Ascending aorta (tissue), 2 donors: ENCODE data around the gene SAMD10. TPM values are rescaled to one million over a fixed set of nuclear protein-coding genes. Genes with fewer than 3 reads are reported as not detected.
"Not testable (repeated sequence)": the region's sequence is repeated elsewhere in the genome, so short reads cannot be mapped to it uniquely, and the experiment has no call there.

Source experiments
- DNase-seq, 2 donors: peaks; one replicate each; pipeline ENCODE4 v3.0.0-alpha.2; 2019; ENCODE audit warnings: low spot score in 2 of 2
- H3K27ac ChIP-seq, 2 donors: fragments of 200-600 bp; sonication (generic); one replicate each; pipeline ENCODE4 v1.5.1; 2016 to 2017; ENCODE audit warnings: mild to moderate bottlenecking in 1 of 2
- H3K27me3 ChIP-seq: fragments of 200-600 bp; sonication (generic); one replicate; pipeline ENCODE4 v1.5.1; 2017
- H3K36me3 ChIP-seq, 2 donors: fragments of 200-600 bp; sonication (generic); one replicate each; pipeline ENCODE4 v1.5.1; 2016
- H3K4me1 ChIP-seq, 2 donors: fragments of 200-600 bp; sonication (generic); one replicate each; pipeline ENCODE4 v1.5.1; 2016 to 2017; ENCODE audit warnings: mild to moderate bottlenecking in 1 of 2
- H3K4me3 ChIP-seq, 2 donors: fragments of 200-600 bp; sonication (generic); one replicate each; pipeline ENCODE4 v1.5.1; 2016 to 2017; ENCODE audit warnings: mild to moderate bottlenecking in 1 of 2
- H3K9me3 ChIP-seq, 2 donors: fragments of 200-600 bp; sonication (generic); one replicate each; pipeline ENCODE4 v1.5.1; 2016
- intact Hi-C: fragments of 100-400 bp; cut with DNase I; formaldehyde crosslinking; loops from one replicate; pipeline ENCODE4 v1.15.1; 2023
- total RNA-seq: library from RNA; depleted of rRNA; stranded (reverse); fragments of >200 nt; gene quantifications from one replicate; pipeline ENCODE4 v1.1.0, GENCODE V29; 2016
- TF ChIP-seq, protein P1 (sequence below), 3 experiments: fragments of 200-600 bp in 2 of 3; fragments of 450-650 bp in 1 of 3; sonication (generic) in 2 of 3; IDR thresholded peaks; one replicate each; pipeline ENCODE4 v1.5.1; 2016 to 2019; ENCODE audit warnings: antibody characterized with exemption in 3 of 3, mild to moderate bottlenecking in 1 of 3, moderate library complexity in 1 of 3

The SAMD10 gene
- total RNA-seq, 1 donor from 2014 or later: not detected

DNA sequence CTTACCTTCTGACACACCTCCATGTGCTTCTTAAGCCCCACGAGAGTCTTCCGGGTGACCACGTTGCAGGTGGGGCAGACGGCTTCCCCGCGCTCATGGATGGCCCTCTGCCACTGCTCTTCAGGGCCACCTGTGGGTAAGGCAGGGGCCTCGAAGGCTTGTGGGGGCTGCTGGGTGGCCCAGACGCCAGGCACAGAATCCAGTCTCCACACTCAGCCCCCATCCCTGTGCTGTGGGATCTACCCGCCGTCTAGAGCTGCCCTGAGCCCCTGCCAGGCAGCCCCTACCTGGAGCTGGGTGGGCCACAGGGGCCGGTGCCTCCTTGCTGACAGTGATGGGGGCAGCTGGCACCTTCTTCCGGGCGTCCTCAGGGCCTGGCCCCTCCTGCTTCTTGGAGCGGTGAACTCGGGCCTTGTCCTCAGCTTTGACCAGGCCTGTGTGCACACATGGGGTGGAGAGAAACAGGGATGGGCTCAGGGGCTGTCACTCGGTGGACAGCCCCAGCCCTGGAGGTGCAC, 15.6 kb downstream of the SAMD10 start:
- peaks cover 16 to 51% of the 10 kb centered on the region in 2 donors for H3K36me3 ChIP-seq
- H3K27me3 ChIP-seq: no peaks in the 10 kb centered on the region
- H3K9me3 ChIP-seq: no peaks in the 10 kb centered on the region
- H3K4me1 ChIP-seq: peaks cover 5 to 7% of the 10 kb centered on the region in 2 donors
- no peak for DNase-seq
- intact Hi-C loops: no loop called here
- H3K27ac ChIP-seq: no peak overlapping the region
- no peak overlapping the region for H3K4me3 ChIP-seq
- TF ChIP-seq, protein P1, sequence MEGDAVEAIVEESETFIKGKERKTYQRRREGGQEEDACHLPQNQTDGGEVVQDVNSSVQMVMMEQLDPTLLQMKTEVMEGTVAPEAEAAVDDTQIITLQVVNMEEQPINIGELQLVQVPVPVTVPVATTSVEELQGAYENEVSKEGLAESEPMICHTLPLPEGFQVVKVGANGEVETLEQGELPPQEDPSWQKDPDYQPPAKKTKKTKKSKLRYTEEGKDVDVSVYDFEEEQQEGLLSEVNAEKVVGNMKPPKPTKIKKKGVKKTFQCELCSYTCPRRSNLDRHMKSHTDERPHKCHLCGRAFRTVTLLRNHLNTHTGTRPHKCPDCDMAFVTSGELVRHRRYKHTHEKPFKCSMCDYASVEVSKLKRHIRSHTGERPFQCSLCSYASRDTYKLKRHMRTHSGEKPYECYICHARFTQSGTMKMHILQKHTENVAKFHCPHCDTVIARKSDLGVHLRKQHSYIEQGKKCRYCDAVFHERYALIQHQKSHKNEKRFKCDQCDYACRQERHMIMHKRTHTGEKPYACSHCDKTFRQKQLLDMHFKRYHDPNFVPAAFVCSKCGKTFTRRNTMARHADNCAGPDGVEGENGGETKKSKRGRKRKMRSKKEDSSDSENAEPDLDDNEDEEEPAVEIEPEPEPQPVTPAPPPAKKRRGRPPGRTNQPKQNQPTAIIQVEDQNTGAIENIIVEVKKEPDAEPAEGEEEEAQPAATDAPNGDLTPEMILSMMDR (IDR thresholded peaks at IDR 0.05): no peak

DNA sequence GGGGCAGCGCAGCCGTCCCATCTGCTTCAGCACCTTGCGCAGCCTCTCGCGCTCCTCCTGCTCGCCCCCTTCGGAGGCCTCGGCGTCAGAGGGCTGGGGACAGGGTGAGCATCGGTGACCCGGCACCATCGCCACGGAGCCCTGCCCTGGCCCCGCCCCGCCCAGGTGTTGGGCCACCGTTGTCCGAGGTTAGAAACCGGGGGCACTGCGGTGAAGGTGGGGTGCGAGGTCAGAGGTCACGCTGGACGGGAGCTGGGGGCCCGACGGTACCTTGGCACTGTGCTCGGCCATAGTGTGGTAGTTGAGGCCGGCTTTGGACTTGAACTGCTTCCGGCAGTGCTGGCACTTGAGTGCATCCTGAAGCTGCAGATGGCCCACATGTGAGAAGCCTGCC, 16.1 kb downstream of the SAMD10 start:
- Histone ChIP-seq H3K9me3 (no peaks in the 10 kb centered on the region), H3K27me3 (no peaks in the 10 kb centered on the region), H3K36me3 (peaks cover 16 to 51% of the 10 kb centered on the region in 2 donors), H3K4me1 (peaks cover 0 to 3% of the 10 kb centered on the region in 2 donors), H3K4me3 (no peak overlapping the region), H3K27ac (no peak overlapping the region)
- no peak for DNase-seq
- intact Hi-C loops: no loop called here
- TF ChIP-seq, protein P1 (IDR thresholded peaks at IDR 0.05): no peak

DNA sequence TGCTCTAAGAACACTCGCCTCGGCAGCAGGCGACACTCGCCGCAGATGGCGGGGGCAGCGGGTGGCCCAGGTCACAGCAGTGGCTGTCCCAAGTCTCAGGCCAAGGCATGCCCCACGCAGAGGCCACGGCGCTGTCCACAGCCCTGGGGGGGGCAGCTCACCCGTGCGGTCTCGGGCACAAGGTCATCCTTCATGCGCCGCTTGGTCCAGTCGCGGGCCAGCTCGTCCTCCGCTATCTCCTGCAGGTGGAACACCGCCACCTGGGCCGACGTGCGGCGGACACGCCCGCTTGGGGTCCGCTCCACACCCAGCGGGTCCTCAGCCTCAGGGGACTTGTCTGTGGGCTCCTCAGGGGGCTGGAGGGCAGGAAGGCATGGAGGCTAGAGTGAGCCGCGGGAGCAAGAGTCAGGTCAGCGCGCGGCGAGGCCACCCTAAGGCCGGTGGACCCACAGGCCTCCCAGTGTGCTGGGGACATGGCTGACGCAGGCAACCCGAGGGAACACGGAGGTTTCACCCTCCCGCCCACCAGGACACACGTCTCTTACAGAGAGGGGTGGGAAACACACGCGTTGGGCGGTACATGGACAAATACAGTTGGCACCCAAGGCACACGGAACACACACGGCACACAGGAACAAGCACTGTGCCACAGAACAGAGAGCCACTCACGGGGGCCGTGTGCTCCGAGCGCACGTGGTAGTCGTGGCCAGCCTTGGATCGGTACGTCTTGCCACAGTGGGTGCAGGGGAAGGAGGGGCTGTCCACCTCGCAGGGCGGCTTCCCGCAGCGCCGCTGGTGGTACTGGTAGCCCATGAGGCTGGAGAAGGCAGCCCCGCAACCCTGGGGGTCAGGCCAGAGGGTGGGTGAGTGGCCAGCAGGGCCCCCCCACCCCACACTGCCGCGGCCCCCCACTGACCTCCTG, 16.8 kb downstream of the SAMD10 start:
- H3K4me1 ChIP-seq: peaks cover 0 to 3% of the 10 kb centered on the region in 2 donors
- TF ChIP-seq, protein P1 (IDR thresholded peaks at IDR 0.05): no peak
- intact Hi-C loops: no loop called here
- peaks cover 16 to 51% of the 10 kb centered on the region in 2 donors for H3K36me3 ChIP-seq
- DNase-seq: no peak
- no peak overlapping the region for H3K4me3 ChIP-seq
- no peak overlapping the region for H3K27ac ChIP-seq
- no peaks in the 10 kb centered on the region for H3K27me3 ChIP-seq
- no peaks in the 10 kb centered on the region for H3K9me3 ChIP-seq

DNA sequence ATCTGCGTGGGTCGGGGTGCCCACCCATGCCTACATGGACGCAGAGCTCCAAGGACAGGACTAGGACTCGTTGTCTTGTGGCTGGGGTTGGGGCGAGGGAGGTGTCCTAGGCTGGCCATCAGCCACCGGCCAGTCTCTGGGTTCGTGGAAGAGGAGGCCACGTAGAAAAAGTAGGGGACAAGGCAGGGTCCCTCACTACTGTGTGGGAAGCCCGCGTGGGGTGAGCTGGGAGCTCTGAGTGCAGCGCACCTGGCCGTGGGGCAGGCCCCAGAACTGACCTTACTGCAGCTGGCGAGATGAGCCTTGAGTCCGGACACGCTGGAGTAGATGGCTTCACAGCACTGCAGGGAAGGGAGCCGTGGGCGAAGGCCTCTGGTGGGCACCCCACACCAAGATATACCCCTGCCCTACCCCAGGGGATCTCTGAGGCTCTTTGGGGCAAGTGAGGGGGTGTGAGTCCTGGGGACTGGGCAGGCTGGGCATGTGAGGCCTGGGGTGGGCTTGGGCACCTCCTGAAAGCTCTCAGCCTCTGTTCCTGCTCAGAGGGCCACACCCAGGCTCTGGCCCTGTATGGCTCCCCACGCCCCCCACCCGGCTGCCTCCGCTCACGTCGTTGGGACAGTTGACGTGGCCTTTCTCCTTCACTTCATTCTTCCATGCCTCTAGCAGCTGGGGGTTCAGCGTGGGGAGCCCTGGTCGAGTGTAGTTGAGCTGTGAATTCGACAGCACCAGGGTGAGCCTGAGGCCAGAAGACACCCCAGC, 17.6 kb downstream of the SAMD10 start:
- intact Hi-C loops: no loop called here
- H3K36me3 ChIP-seq: peaks cover 10 to 45% of the 10 kb centered on the region in 2 donors
- H3K27ac ChIP-seq: no peak overlapping the region
- H3K4me3 ChIP-seq: no peak overlapping the region
- peaks cover 1 to 10% of the 10 kb centered on the region in 2 donors for H3K4me1 ChIP-seq
- TF ChIP-seq, protein P1 (IDR thresholded peaks at IDR 0.05): no peak
- H3K27me3 ChIP-seq: no peaks in the 10 kb centered on the region
- DNase-seq: no peak
- H3K9me3 ChIP-seq: no peaks in the 10 kb centered on the region

DNA sequence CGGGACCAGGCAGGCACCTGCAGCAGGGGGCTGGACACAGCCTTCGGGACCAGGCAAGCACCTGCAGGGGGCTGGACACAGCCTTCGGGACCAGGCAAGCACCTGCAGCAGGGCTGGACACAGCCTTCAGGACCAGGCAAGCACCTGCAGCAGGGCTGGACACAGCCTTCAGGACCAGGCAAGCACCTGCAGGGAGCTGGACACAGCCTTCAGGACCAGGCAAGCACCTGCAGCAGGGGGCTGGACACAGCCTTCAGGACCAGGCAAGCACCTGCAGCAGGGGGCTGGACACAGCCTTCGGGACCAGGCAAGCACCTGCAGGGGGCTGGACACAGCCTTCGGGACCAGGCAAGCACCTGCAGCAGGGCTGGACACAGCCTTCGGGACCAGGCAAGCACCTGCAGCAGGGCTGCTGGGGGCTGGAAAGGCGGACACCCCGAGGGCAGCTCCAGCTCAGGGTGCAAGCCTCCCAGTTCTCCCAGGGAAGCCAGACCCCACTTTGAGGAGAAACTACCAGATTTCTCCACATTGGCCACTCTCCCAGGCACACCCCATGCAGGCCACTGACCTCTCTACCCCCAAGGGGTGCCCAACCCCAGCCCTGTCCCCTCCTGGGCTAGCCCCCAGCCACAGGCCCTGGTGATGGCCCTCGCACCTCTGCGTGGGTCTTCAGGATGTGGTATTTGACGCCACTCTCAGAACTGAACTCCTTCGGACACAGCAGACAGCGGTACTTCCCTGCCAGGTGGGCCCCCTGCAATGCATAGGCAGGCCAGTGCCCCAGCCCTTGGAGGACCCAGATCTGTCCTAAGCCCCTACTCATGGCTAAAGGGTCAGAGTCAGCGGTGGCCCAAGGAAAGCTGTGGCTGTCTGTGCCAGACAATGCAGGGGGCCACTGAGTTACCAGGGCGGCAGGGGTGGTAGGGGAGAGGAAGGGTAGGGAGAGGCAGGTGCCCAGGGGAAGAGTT, 18.5 kb downstream of the SAMD10 start:
- DNase-seq, H3K4me3 ChIP-seq, H3K27ac ChIP-seq, H3K27me3 ChIP-seq, intact Hi-C loops, H3K9me3 ChIP-seq: not testable (repeated sequence)
- Histone ChIP-seq H3K36me3 (peaks cover 10 to 41% of the 10 kb centered on the region in 2 donors), H3K4me1 (peaks cover 4 to 12% of the 10 kb centered on the region in 2 donors)
